ENCODE data around the gene ANG.

- TF ChIP-seq USF2 (IDR thresholded peaks at IDR 0.05; ENCODE audit: borderline replicate concordance, low read depth, low read length) (no peak), RAD21 (IDR thresholded peaks at IDR 0.05; ENCODE audit: low read length) (no peak), MAX (IDR thresholded peaks at IDR 0.05; ENCODE audit: low read depth) (no peak), POLR2AphosphoS5 (IDR thresholded peaks at IDR 0.05; ENCODE audit: low read depth, low read length) (no peak), RXRA (IDR thresholded peaks at IDR 0.05; ENCODE audit: borderline replicate concordance, low read depth) (no peak), CTCF (IDR thresholded peaks at IDR 0.05) (no peak), JUND (IDR thresholded peaks at IDR 0.05) (no peak), EP300 (IDR thresholded peaks at IDR 0.05; ENCODE audit: borderline replicate concordance in 1 of 2, low read depth in 1 of 2, low read length in 1 of 2) (no peak), EZH2phosphoT487 (IDR thresholded peaks at IDR 0.05; ENCODE audit: borderline replicate concordance, low read depth) (no peak), SMC3 (IDR thresholded peaks at IDR 0.05; ENCODE audit: low read depth, low read length) (no peak), CHD2 (IDR thresholded peaks at IDR 0.05; ENCODE audit: low read length, partially characterized antibody) (no peak), YY1 (IDR thresholded peaks at IDR 0.05; ENCODE audit: low read depth) (no peak)
These were observed 12.9 kb upstream of the ANG start for GRCh38 chr14:20675669-20676068.

All from SK-N-SH (cell line).